HG02610 (cell line): ENCODE results near the gene REEP3.

Experiments used
- ATAC-seq: cut with Tn5 transposase; IDR thresholded peaks from one replicate; pipeline ENCODE4 v1.9.1; 2021; ENCODE audit warnings: mild to moderate bottlenecking, moderate library complexity; ENCODE audit not compliant: unreplicated experiment

Gene REEP3

DNA sequence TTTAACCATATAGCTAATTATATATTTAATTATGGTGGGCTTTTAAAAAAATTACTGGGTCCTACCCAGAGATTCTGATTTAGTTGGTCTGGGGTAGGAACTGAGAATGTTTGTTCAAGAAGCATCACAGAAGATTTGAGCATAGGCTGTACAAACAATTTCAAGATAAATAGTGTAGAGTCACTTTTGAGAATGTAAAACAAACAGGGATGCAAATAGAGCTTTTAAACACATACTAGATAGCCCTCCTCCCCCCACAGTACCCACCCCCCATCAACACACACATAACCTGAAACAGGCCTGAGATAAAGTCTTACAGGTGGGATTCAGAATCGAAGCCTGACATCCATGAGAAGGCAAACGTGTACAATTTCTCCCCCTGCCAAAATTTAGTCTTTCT is 15.6 kb upstream of the REEP3 start:
- ATAC-seq: no peak

- no peak for ATAC-seq
These were observed 14.6 kb upstream of the REEP3 start for GRCh38 chr10:63506554-63506953.

- ATAC-seq: peak; percentile 65
These were observed 6.0 kb upstream of the REEP3 start for GRCh38 chr10:63515002-63515763.

DNA sequence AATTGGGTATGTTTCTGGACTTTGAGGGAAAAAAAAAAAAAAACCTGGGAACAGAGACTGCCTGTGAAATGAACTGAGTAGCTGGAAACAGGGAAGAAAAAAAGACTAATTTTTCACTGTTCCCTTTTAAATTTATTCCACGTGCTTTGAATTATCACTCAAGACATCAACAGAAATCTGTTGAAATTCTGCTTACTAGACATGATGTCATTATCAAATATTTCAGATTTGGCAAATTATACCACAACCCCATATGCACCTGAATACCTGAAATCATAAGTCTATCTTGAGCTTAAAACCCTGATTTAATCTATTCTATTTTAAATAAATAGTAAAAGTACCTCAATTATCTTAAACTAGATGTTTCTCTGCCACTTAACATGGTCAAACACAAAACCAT is 5.0 kb upstream of the REEP3 start:
- no peak for ATAC-seq

- no peak for ATAC-seq
These were observed 2.4 kb upstream of the REEP3 start for GRCh38 chr10:63518690-63519288.

- peak; percentile 78 for ATAC-seq
These were observed 445 bp downstream of the REEP3 start for GRCh38 chr10:63521416-63522276.

GRCh38 chr10:63522277-63522687 is 1.1 kb downstream of the REEP3 start:
- no peak for ATAC-seq

- no peak for ATAC-seq
These were observed 1.8 kb downstream of the REEP3 start for GRCh38 chr10:63522995-63523394.

GRCh38 chr10:63525021-63525420 is 3.8 kb downstream of the REEP3 start:
- no peak for ATAC-seq

- no peak for ATAC-seq
These were observed 6.2 kb downstream of the REEP3 start for GRCh38 chr10:63527401-63527800.

DNA sequence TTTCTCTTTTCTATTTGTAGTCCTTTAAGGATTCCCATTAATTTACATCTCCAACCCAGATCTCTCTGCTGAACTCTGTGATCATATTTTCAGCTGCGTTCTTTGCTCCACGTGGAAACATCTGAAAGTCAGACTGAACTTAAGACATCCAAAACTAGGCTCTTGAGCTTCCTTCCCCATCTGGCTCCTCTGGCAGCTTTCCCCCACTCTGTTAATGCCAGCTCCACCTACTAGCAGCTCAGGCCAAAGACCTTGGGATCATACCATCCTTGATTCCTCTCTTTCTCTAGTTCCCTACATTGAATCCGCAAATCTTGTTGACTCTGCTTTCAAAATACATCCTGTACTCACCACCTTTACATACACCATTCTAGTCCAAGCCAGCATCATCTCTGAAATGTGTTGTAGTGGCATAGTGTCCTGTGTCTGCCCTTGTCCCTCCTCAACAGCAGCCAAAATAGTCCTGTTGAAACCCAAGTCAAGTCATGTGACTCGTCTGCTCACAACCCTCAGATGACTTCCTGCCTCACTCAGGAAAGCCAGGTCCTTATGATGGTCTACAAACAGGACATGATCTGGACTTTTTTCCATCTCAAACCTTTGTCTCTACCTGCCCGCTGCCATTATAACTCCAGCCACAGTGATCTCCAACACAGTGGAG is 7.0 kb downstream of the REEP3 start:
- ATAC-seq: no peak

DNA sequence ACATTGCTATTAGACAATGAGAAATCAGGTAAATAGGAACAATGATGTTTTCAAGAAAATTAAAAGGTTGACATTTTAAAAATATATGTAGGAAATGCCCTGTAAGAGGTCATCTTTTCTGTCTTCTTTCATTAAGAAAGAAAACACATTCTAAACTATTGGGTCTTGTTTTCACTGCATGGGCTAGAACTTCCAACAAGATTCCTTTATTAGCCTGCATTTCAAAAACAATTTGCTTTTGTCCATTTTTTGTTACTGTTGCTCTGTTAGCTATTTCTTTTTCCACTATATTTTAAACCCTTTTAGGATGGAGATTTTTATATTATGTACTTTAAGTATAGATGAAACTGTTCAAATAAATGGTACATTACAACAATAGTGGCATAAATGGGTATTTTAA is 9.2 kb downstream of the REEP3 start:
- no peak for ATAC-seq

- no peak for ATAC-seq
These were observed 13.5 kb downstream of the REEP3 start for GRCh38 chr10:63534723-63535122.

- no peak for ATAC-seq
These were observed 15.5 kb downstream of the REEP3 start for GRCh38 chr10:63536698-63537097.

- no peak for ATAC-seq
These were observed 16.3 kb downstream of the REEP3 start for GRCh38 chr10:63537536-63537935.

- no peak for ATAC-seq
These were observed 18.2 kb downstream of the REEP3 start for GRCh38 chr10:63539377-63539776.

DNA sequence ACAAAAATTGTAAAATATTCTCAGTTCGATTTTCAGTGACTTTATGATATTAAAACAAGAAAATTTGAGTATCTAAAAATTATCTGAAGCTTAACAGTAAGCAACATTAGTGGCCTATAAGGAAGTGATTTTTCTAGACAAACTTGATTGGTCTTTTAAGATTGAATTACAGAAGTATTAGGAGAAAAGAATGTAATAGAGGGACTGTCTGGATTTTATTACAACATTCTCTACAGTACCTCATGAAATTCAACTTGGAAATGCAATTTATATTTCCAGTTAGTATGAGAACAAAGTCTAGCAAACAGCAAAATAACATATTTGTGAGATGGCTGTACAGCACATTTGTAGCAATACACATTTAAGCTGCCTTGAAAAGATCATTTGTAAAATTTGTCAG is 18.8 kb downstream of the REEP3 start:
- no peak for ATAC-seq

GRCh38 chr10:63542835-63543575 is 21.8 kb downstream of the REEP3 start:
- no peak for ATAC-seq

DNA sequence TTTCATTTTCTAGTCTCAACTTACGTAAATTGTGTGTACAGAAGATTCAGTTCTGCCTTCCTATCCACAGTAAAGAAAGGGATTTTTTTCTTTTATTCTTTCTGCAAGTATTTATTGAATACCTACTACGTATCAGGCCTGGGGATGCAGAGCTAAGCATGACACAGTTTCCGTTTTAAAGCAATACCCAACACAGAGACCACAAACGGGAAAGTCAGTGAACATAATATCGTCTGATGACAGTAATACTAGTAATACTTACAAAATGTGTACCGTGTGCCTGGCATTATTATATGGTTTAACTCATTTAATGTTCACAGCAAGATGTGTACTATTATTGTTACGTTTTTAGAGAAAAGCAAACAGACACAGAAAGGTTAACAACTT is 22.4 kb downstream of the REEP3 start:
- no peak for ATAC-seq

DNA sequence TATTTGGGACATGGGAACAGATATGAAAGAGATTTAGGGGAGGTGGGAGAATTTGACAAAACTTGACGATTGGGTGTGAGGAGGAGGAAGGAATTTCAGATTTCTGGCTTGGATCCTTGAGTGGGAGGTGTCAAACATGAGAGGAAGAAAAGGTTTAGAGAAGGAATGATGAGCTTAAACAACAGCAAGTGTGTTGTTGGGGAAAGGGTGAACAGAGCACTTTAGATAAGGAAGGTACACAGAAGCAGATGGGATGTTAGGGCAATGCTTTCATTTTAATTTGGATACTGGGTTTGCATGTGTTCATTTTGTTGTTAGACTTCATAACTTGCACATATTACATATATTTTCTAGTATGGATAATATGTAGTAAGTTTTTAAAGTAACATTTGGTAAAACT is 23.2 kb downstream of the REEP3 start:
- ATAC-seq: no peak
